ENCODE measurements around the gene PEX5L. TPM values are rescaled to one million over a fixed set of nuclear protein-coding genes. Genes with fewer than 3 reads are reported as not detected.

The PEX5L gene
- total RNA-seq, 4 donors from 2014 or later, result 0.16 TPM; not detected in 3

- WGBS, result 70% methylated on average over 9 of the region's 9 CpGs
- TF ChIP-seq EP300 (IDR thresholded peaks at IDR 0.05) (no peak), CTCF (IDR thresholded peaks at IDR 0.05) (no peak), POLR2AphosphoS5 (IDR thresholded peaks at IDR 0.05) (no peak), POLR2A (IDR thresholded peaks at IDR 0.05) (no peak)
- peaks cover 37% of the 10 kb centered on the region for H3K36me3 ChIP-seq
- H3K27ac ChIP-seq, result no peak overlapping the region
- H3K9me3 ChIP-seq, result no peaks in the 10 kb centered on the region
- H3K4me1 ChIP-seq, result no peaks in the 10 kb centered on the region
- no peak overlapping the region for H3K4me3 ChIP-seq
- H3K27me3 ChIP-seq, result no peaks in the 10 kb centered on the region
- no peak for DNase-seq (ENCODE audit: low spot score in 2 of 2)
Observed at GRCh38 chr3:179769411-179770247, 267.1 kb downstream of the PEX5L start.

GRCh38 chr3:179768080-179768479, 268.7 kb downstream of the PEX5L start:
- WGBS, result 52% methylated on average over 3 of the region's 3 CpGs
- H3K36me3 ChIP-seq, result peaks cover 29% of the 10 kb centered on the region
- TF ChIP-seq POLR2AphosphoS5 (IDR thresholded peaks at IDR 0.05) (no peak), CTCF (IDR thresholded peaks at IDR 0.05) (no peak), EP300 (IDR thresholded peaks at IDR 0.05) (no peak), POLR2A (IDR thresholded peaks at IDR 0.05) (no peak)
- no peaks in the 10 kb centered on the region for H3K9me3 ChIP-seq
- no peak overlapping the region for H3K4me3 ChIP-seq
- no peak for DNase-seq (ENCODE audit: low spot score in 2 of 2)
- no peaks in the 10 kb centered on the region for H3K27me3 ChIP-seq
- no peak overlapping the region for H3K27ac ChIP-seq
- no peaks in the 10 kb centered on the region for H3K4me1 ChIP-seq

- no peak overlapping the region for H3K4me3 ChIP-seq
- no peak for TF ChIP-seq EP300 (IDR thresholded peaks at IDR 0.05)
- no peak for TF ChIP-seq POLR2A (IDR thresholded peaks at IDR 0.05)
- TF ChIP-seq POLR2AphosphoS5 (IDR thresholded peaks at IDR 0.05), result no peak
- no peaks in the 10 kb centered on the region for H3K9me3 ChIP-seq
- no peak overlapping the region for H3K27ac ChIP-seq
- H3K36me3 ChIP-seq, result peaks cover 25% of the 10 kb centered on the region
- no peaks in the 10 kb centered on the region for H3K27me3 ChIP-seq
- DNase-seq (ENCODE audit: low spot score in 2 of 2), result no peak
- no peaks in the 10 kb centered on the region for H3K4me1 ChIP-seq
- 99% methylated on average over 4 of the region's 4 CpGs for WGBS
Observed at GRCh38 chr3:179766416-179767133, 270.2 kb downstream of the PEX5L start.

- 62% methylated on average over 2 of the region's 2 CpGs for WGBS
- Histone ChIP-seq H3K27ac (no peak overlapping the region), H3K9me3 (no peaks in the 10 kb centered on the region), H3K4me3 (no peak overlapping the region), H3K36me3 (peaks cover 37% of the 10 kb centered on the region), H3K4me1 (no peaks in the 10 kb centered on the region), H3K27me3 (no peaks in the 10 kb centered on the region)
- TF ChIP-seq EP300 (IDR thresholded peaks at IDR 0.05) (no peak), POLR2AphosphoS5 (IDR thresholded peaks at IDR 0.05) (no peak), CTCF (IDR thresholded peaks at IDR 0.05) (no peak), POLR2A (IDR thresholded peaks at IDR 0.05) (no peak)
- no peak for DNase-seq (ENCODE audit: low spot score in 2 of 2)
Observed at GRCh38 chr3:179765396-179765795, 271.3 kb downstream of the PEX5L start.

- Histone ChIP-seq H3K9me3 (no peaks in the 10 kb centered on the region), H3K27me3 (no peaks in the 10 kb centered on the region), H3K36me3 (peaks cover 45% of the 10 kb centered on the region), H3K4me1 (no peaks in the 10 kb centered on the region), H3K27ac (no peak overlapping the region), H3K4me3 (no peak overlapping the region)
- WGBS, result 81% methylated on average over 8 of the region's 8 CpGs
- DNase-seq (ENCODE audit: low spot score in 2 of 2), result no peak
- no peak for TF ChIP-seq POLR2AphosphoS5 (IDR thresholded peaks at IDR 0.05)
- no peak for TF ChIP-seq POLR2A (IDR thresholded peaks at IDR 0.05)
- TF ChIP-seq EP300 (IDR thresholded peaks at IDR 0.05), result no peak
- no peak for TF ChIP-seq CTCF (IDR thresholded peaks at IDR 0.05)
Observed at GRCh38 chr3:179760944-179761343, 275.8 kb downstream of the PEX5L start.

All from suprapubic skin (tissue), 4 donors.